Measurements from ENCODE around the gene GET3.

Gene GET3

GRCh38 chr19:12701596-12702282 lies 35.6 kb upstream of the GET3 start:
- no peaks in the 10 kb centered on the region for H3K27me3 ChIP-seq (ENCODE audit: control insufficient read depth, low read length)
- H4K20me1 ChIP-seq (ENCODE audit: control insufficient read depth, insufficient read depth, low read depth, low read length): peaks cover 5% of the 10 kb centered on the region; the same call in 1 of the 2 replicates
- no peak overlapping the region for H3K4me2 ChIP-seq (ENCODE audit: low read length)
- peaks cover 73% of the 10 kb centered on the region for H3K36me3 ChIP-seq (ENCODE audit: control insufficient read depth, low read length)
- peaks cover 24% of the 10 kb centered on the region for H3F3A ChIP-seq (ENCODE audit: control insufficient read depth, insufficient read depth)
- no peak overlapping the region for H3K4me3 ChIP-seq (ENCODE audit: low read length)
- H3K4me1 ChIP-seq (ENCODE audit: control insufficient read depth, low read length): peaks cover 32% of the 10 kb centered on the region
- TF ChIP-seq EZH2phosphoT487 (IDR thresholded peaks at IDR 0.05; ENCODE audit: borderline replicate concordance, low read length) (no peak), CTCF (IDR thresholded peaks at IDR 0.05; ENCODE audit: low read depth, low read length, poor library complexity, severe bottlenecking) (no peak)
- H3K9me2 ChIP-seq (replicated peaks; ENCODE audit: control insufficient read depth, low read length): no peaks in the 10 kb centered on the region
- H3K27ac ChIP-seq (ENCODE audit: low read depth, low read length): no peak overlapping the region
- peaks cover 5% of the 10 kb centered on the region for H3K79me2 ChIP-seq (ENCODE audit: control insufficient read depth, low read length)
- no peaks in the 10 kb centered on the region for H3K9me3 ChIP-seq (ENCODE audit: control insufficient read depth, insufficient read depth, low read length)

- Histone ChIP-seq H3K4me2 (ENCODE audit: low read length) (0 out of 2 replicates have a peak overlapping the region, but pooled peaks have one; percentile 8), H3K4me3 (ENCODE audit: low read length) (no peak overlapping the region), H3K27me3 (ENCODE audit: control insufficient read depth, low read length) (no peaks in the 10 kb centered on the region), H3K9me2 (replicated peaks; ENCODE audit: control insufficient read depth, low read length) (no peaks in the 10 kb centered on the region), H3K27ac (ENCODE audit: low read depth, low read length) (no peak overlapping the region), H3K9me3 (ENCODE audit: control insufficient read depth, insufficient read depth, low read length) (no peaks in the 10 kb centered on the region), H3K79me2 (ENCODE audit: control insufficient read depth, low read length) (peaks cover 5% of the 10 kb centered on the region), H3F3A (ENCODE audit: control insufficient read depth, insufficient read depth) (peaks cover 15% of the 10 kb centered on the region), H4K20me1 (ENCODE audit: control insufficient read depth, insufficient read depth, low read depth, low read length) (peaks cover 5% of the 10 kb centered on the region; the same call in 1 of the 2 replicates), H3K36me3 (ENCODE audit: control insufficient read depth, low read length) (peaks cover 81% of the 10 kb centered on the region), H3K4me1 (ENCODE audit: control insufficient read depth, low read length) (peaks cover 19% of the 10 kb centered on the region)
- TF ChIP-seq EZH2phosphoT487 (IDR thresholded peaks at IDR 0.05; ENCODE audit: borderline replicate concordance, low read length) (no peak), CTCF (IDR thresholded peaks at IDR 0.05; ENCODE audit: low read depth, low read length, poor library complexity, severe bottlenecking) (no peak)
These were observed 34.3 kb upstream of the GET3 start for GRCh38 chr19:12703046-12703445.

DNA sequence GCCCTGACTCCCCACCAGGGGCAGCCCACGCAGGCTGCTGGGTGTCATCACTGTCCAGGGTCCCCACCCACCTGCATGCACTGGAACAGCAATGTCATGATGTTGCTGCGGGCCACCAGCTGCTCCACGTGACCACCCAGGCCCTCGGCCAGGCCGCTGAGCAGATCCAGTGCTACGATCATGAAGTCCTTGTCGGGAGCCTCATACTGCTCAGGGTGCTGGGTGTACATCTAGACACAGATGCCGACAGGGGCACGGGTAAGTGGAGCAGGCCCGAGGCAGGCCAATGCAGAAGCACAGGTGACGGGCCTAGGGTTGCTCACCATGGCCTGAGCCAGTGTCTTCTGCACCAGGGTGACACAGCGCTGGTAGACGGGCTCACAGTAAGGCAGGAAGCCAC lies 32.1 kb upstream of the GET3 start:
- Histone ChIP-seq H3K27ac (ENCODE audit: low read depth, low read length) (no peak overlapping the region), H3K9me2 (replicated peaks; ENCODE audit: control insufficient read depth, low read length) (no peaks in the 10 kb centered on the region), H3K79me2 (ENCODE audit: control insufficient read depth, low read length) (peaks cover 7% of the 10 kb centered on the region), H3K9me3 (ENCODE audit: control insufficient read depth, insufficient read depth, low read length) (no peaks in the 10 kb centered on the region), H4K20me1 (ENCODE audit: control insufficient read depth, insufficient read depth, low read depth, low read length) (peaks cover 5% of the 10 kb centered on the region; the same call in 1 of the 2 replicates), H3K4me3 (ENCODE audit: low read length) (no peak overlapping the region), H3F3A (ENCODE audit: control insufficient read depth, insufficient read depth) (peaks cover 2% of the 10 kb centered on the region; the same call in 1 of the 2 replicates), H3K27me3 (ENCODE audit: control insufficient read depth, low read length) (no peaks in the 10 kb centered on the region), H3K4me2 (ENCODE audit: low read length) (no peak overlapping the region), H3K4me1 (ENCODE audit: control insufficient read depth, low read length) (peaks cover 12% of the 10 kb centered on the region), H3K36me3 (ENCODE audit: control insufficient read depth, low read length) (peaks cover 89% of the 10 kb centered on the region)
- TF ChIP-seq CTCF (IDR thresholded peaks at IDR 0.05; ENCODE audit: low read depth, low read length, poor library complexity, severe bottlenecking) (no peak), EZH2phosphoT487 (IDR thresholded peaks at IDR 0.05; ENCODE audit: borderline replicate concordance, low read length) (no peak)

All from DOHH2 (cell line).